Measurements from ENCODE around the gene GZMM.

Gene GZMM

DNA sequence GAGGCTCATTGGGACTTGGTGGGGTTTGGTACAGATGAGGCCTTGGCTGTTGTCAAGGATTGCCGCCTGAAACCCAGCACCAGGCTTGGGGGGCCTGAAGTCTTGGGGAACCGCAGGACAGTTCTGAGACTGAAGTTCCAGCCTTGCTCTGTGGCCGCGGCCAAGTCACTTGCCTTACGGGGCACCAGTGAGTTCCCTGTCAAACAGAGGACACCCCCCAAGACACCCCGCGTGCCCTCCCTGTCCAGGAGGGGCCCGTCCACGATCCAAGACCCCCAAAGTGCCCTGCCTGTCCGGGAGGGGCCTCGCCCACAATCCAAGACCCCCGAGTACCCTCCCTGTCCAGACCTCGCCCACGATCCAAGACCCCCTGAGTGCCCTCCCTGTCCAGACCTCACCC is 9.8 kb upstream of the GZMM start:
- Histone ChIP-seq H3K36me3 (ENCODE audit: low read depth) (peaks cover 11% of the 10 kb centered on the region), H3K4me3 (ENCODE audit: severe bottlenecking) (no peak overlapping the region), H3K4me1 (ENCODE audit: insufficient read depth, poor library complexity, severe bottlenecking) (no peaks in the 10 kb centered on the region), H3K9me3 (ENCODE audit: severe bottlenecking) (no peaks in the 10 kb centered on the region), H3K27ac (ENCODE audit: poor library complexity, severe bottlenecking) (no peak overlapping the region), H3K27me3 (ENCODE audit: insufficient read depth, poor library complexity, severe bottlenecking) (no peaks in the 10 kb centered on the region)
- ATAC-seq (ENCODE audit: low read depth) (no peak), DNase-seq (ENCODE audit: low spot score) (no peak)
- TF ChIP-seq, protein P1, sequence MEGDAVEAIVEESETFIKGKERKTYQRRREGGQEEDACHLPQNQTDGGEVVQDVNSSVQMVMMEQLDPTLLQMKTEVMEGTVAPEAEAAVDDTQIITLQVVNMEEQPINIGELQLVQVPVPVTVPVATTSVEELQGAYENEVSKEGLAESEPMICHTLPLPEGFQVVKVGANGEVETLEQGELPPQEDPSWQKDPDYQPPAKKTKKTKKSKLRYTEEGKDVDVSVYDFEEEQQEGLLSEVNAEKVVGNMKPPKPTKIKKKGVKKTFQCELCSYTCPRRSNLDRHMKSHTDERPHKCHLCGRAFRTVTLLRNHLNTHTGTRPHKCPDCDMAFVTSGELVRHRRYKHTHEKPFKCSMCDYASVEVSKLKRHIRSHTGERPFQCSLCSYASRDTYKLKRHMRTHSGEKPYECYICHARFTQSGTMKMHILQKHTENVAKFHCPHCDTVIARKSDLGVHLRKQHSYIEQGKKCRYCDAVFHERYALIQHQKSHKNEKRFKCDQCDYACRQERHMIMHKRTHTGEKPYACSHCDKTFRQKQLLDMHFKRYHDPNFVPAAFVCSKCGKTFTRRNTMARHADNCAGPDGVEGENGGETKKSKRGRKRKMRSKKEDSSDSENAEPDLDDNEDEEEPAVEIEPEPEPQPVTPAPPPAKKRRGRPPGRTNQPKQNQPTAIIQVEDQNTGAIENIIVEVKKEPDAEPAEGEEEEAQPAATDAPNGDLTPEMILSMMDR (IDR thresholded peaks at IDR 0.05; ENCODE audit: poor library complexity, severe bottlenecking): no peak

DNA sequence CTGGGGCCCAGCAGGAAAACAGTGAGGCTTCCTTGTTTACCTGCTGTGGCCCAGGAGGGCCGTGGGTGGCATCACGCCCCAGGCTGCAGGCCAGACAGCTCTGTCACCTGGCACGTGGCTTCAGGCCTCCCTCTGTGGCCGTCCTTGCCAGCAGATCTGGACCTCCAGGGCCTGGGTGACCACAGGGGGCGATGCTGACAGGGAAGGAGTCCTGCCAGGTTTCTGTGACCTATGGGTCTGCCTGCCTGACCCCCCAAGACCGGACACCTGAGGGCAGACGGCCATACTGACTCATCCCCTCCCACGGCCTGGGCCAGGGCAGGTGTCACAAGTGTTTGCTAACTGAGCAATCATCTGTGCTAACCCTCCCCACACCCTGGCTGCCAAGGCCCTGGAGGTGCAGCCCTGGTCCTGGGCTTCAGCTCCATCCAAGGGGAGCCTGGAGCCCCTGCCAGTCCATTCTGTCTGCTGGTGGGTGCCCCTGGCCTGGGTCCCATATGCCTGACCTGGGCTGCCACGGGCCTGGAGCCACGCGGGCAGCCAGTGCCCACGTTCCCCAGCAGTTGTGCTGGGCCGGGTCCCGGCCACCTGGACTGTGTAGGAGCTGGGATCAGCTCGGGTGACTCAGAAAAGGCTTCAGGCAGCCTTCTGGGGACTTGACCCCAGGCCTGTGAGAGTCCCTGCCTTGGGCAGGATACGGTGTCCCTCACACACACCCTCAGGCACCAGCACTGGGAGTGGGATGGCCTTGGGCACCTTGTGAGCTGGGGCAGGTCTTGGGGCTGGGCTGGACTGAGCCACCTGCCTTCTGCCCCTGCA is 8.6 kb upstream of the GZMM start:
- H3K4me1 ChIP-seq (ENCODE audit: insufficient read depth, poor library complexity, severe bottlenecking): no peaks in the 10 kb centered on the region
- H3K27me3 ChIP-seq (ENCODE audit: insufficient read depth, poor library complexity, severe bottlenecking): no peaks in the 10 kb centered on the region
- ATAC-seq (ENCODE audit: low read depth): 0 out of 3 replicates have a peak, but pooled peaks have one; percentile 23
- H3K36me3 ChIP-seq (ENCODE audit: low read depth): peaks cover 11% of the 10 kb centered on the region
- no peak overlapping the region for H3K4me3 ChIP-seq (ENCODE audit: severe bottlenecking)
- no peak overlapping the region for H3K27ac ChIP-seq (ENCODE audit: poor library complexity, severe bottlenecking)
- no peaks in the 10 kb centered on the region for H3K9me3 ChIP-seq (ENCODE audit: severe bottlenecking)
- DNase-seq (ENCODE audit: low spot score): no peak
- TF ChIP-seq, protein P1 (IDR thresholded peaks at IDR 0.05; ENCODE audit: poor library complexity, severe bottlenecking): no peak

DNA sequence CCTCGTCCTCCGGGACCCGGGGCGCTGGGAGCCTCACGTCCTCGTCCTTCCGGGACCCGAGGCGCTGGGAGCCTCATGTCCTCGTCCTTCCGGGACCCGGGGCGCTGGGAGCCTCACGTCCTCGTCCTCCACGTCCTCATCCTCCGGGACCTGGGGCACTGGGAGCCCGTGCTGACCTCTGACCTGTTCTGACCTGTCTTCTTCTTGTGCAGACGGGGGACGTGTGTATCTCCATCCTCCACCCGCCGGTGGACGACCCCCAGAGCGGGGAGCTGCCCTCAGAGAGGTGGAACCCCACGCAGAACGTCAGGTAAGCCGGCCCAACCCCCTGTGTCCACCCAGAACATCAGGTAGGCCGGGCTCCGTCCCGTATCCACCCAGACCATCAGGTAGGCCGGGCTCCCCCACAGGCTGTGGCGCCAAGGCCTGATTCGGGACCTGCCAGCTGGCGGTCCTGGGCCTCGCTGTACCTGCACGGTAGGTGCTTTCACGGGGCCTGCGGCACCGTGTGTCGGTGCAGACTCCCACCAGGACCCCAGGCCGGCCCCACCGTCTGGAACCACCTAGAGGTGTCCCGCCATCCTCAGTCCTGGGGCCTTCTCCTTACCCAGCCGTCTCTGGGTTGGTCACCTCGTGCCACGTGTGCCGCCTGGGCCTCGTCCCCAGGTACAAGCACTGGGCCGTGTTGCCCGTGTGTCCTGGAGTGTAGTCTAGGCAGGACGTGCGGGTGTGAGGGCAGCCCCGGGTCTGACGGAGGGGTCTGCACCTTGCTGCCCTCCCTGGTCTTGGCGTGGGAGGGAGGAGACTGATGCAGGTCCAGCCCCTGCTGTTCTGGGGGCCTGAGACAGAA is 7.6 kb upstream of the GZMM start:
- ATAC-seq (ENCODE audit: low read depth) (no peak), DNase-seq (ENCODE audit: low spot score) (no peak)
- TF ChIP-seq, protein P1 (IDR thresholded peaks at IDR 0.05; ENCODE audit: poor library complexity, severe bottlenecking): no peak
- no peaks in the 10 kb centered on the region for H3K9me3 ChIP-seq (ENCODE audit: severe bottlenecking)
- H3K27me3 ChIP-seq (ENCODE audit: insufficient read depth, poor library complexity, severe bottlenecking): no peaks in the 10 kb centered on the region
- H3K36me3 ChIP-seq (ENCODE audit: low read depth): peaks cover 11% of the 10 kb centered on the region
- H3K4me3 ChIP-seq (ENCODE audit: severe bottlenecking): no peak overlapping the region
- no peaks in the 10 kb centered on the region for H3K4me1 ChIP-seq (ENCODE audit: insufficient read depth, poor library complexity, severe bottlenecking)
- no peak overlapping the region for H3K27ac ChIP-seq (ENCODE audit: poor library complexity, severe bottlenecking)

DNA sequence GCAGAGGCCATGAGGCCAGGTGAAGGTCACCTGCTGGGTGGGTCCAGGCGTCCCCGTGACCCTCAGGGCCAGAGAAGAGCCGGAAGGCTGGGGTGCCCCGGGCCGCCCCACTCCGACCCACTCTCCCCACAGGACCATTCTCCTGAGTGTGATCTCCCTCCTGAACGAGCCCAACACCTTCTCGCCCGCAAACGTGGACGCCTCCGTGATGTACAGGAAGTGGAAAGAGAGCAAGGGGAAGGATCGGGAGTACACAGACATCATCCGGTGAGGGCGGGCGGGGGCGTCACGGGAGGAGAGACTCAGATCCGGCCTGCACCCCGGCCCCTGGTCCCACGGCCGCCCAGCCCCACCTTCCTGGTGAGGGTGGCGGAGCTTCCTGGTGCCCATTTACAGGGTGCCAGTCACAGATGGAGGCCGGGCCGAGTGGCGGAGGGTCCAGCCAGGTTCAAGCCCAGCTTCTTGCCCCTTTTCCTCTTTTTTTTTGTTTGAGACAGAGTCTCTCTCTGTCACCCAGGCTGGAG is 6.9 kb upstream of the GZMM start:
- ATAC-seq (ENCODE audit: low read depth) (no peak), DNase-seq (ENCODE audit: low spot score) (no peak)
- Histone ChIP-seq H3K27me3 (ENCODE audit: insufficient read depth, poor library complexity, severe bottlenecking) (no peaks in the 10 kb centered on the region), H3K9me3 (ENCODE audit: severe bottlenecking) (no peaks in the 10 kb centered on the region), H3K4me1 (ENCODE audit: insufficient read depth, poor library complexity, severe bottlenecking) (no peaks in the 10 kb centered on the region), H3K27ac (ENCODE audit: poor library complexity, severe bottlenecking) (no peak overlapping the region), H3K4me3 (ENCODE audit: severe bottlenecking) (no peak overlapping the region), H3K36me3 (ENCODE audit: low read depth) (peaks cover 11% of the 10 kb centered on the region)
- TF ChIP-seq, protein P1 (IDR thresholded peaks at IDR 0.05; ENCODE audit: poor library complexity, severe bottlenecking): no peak
